HG03139 (cell line): ENCODE data around the gene KRT6C.

Source experiments
- ATAC-seq: cut with Tn5 transposase; IDR thresholded peaks from one replicate; pipeline ENCODE4 v1.9.1; 2021; ENCODE audit not compliant: unreplicated experiment

KRT6C gene

GRCh38 chr12:52436000-52436827 lies 37.4 kb downstream of the KRT6C start:
- no peak for ATAC-seq

- ATAC-seq, result no peak
These were observed 38.0 kb downstream of the KRT6C start for GRCh38 chr12:52435659-52435999.

GRCh38 chr12:52434760-52435530 lies 38.7 kb downstream of the KRT6C start:
- no peak for ATAC-seq

GRCh38 chr12:52434081-52434733 lies 39.4 kb downstream of the KRT6C start, which contains the start of gene KRT75:
KRT75 (minus strand) TSS chr12:52434371; CDS start chr12:52434304, 67 bp downstream.
- ATAC-seq, result no peak

GRCh38 chr12:52433501-52434080 lies 40.0 kb downstream of the KRT6C start:
- ATAC-seq, result no peak

GRCh38 chr12:52432559-52433207 lies 40.9 kb downstream of the KRT6C start:
- no peak for ATAC-seq

GRCh38 chr12:52428121-52428520 lies 45.5 kb downstream of the KRT6C start:
- no peak for ATAC-seq

GRCh38 chr12:52427083-52427482 lies 46.5 kb downstream of the KRT6C start:
- ATAC-seq, result no peak

GRCh38 chr12:52426034-52426433 lies 47.6 kb downstream of the KRT6C start:
- no peak for ATAC-seq

- ATAC-seq, result no peak
These were observed 48.1 kb downstream of the KRT6C start for GRCh38 chr12:52425466-52425865.

- ATAC-seq, result no peak
These were observed 49.7 kb downstream of the KRT6C start for GRCh38 chr12:52423661-52424500.

- no peak for ATAC-seq
These were observed 50.6 kb downstream of the KRT6C start for GRCh38 chr12:52423035-52423434.

GRCh38 chr12:52419656-52420055 lies 53.9 kb downstream of the KRT6C start:
- ATAC-seq, result no peak

- no peak for ATAC-seq
These were observed 55.0 kb downstream of the KRT6C start for GRCh38 chr12:52418576-52419110.
